ENCODE measurements around the gene SSU72.

SSU72 gene

GRCh38 chr1:1605724-1606123 is 31.1 kb upstream of the SSU72 start:
- Histone ChIP-seq H3F3A (ENCODE audit: insufficient read depth, low read length) (no peaks in the 10 kb centered on the region), H3K79me2 (ENCODE audit: insufficient read depth, low read length) (no peaks in the 10 kb centered on the region), H3K9me3 (ENCODE audit: low read length) (no peaks in the 10 kb centered on the region), H3K27me3 (ENCODE audit: insufficient read depth, low read length) (no peaks in the 10 kb centered on the region), H4K20me1 (ENCODE audit: insufficient read depth, low read length) (no peaks in the 10 kb centered on the region), H3K9me2 (ENCODE audit: low read depth, low read length) (no peaks in the 10 kb centered on the region), H3K4me2 (ENCODE audit: low read length) (no peak overlapping the region), H3K36me3 (ENCODE audit: insufficient read depth, low read length) (no peaks in the 10 kb centered on the region), H3K4me3 (ENCODE audit: low read depth, low read length, poor library complexity, severe bottlenecking) (no peak overlapping the region), H3K4me1 (ENCODE audit: insufficient read depth, low read length, severe bottlenecking) (peaks cover 13% of the 10 kb centered on the region), H2AFZ (ENCODE audit: low read length) (no peak overlapping the region), H3K9ac (ENCODE audit: low read length) (no peak overlapping the region), H3K27ac (ENCODE audit: low read depth, low read length, poor library complexity, severe bottlenecking) (no peak overlapping the region)
- TF ChIP-seq EZH2 (IDR thresholded peaks at IDR 0.05; ENCODE audit: borderline replicate concordance, low read length): no peak
- TF ChIP-seq CTCF (IDR thresholded peaks at IDR 0.05; ENCODE audit: low read length): no peak

GRCh38 chr1:1605034-1605591 is 30.4 kb upstream of the SSU72 start:
- Histone ChIP-seq H3K36me3 (ENCODE audit: insufficient read depth, low read length) (no peaks in the 10 kb centered on the region), H3F3A (ENCODE audit: insufficient read depth, low read length) (no peaks in the 10 kb centered on the region), H3K4me2 (ENCODE audit: low read length) (no peak overlapping the region), H3K27me3 (ENCODE audit: insufficient read depth, low read length) (no peaks in the 10 kb centered on the region), H2AFZ (ENCODE audit: low read length) (no peak overlapping the region), H3K4me1 (ENCODE audit: insufficient read depth, low read length, severe bottlenecking) (peaks cover 13% of the 10 kb centered on the region), H3K27ac (ENCODE audit: low read depth, low read length, poor library complexity, severe bottlenecking) (no peak overlapping the region), H3K9ac (ENCODE audit: low read length) (no peak overlapping the region), H4K20me1 (ENCODE audit: insufficient read depth, low read length) (no peaks in the 10 kb centered on the region), H3K79me2 (ENCODE audit: insufficient read depth, low read length) (no peaks in the 10 kb centered on the region), H3K9me3 (ENCODE audit: low read length) (no peaks in the 10 kb centered on the region), H3K9me2 (ENCODE audit: low read depth, low read length) (no peaks in the 10 kb centered on the region), H3K4me3 (ENCODE audit: low read depth, low read length, poor library complexity, severe bottlenecking) (no peak overlapping the region)
- TF ChIP-seq CTCF (IDR thresholded peaks at IDR 0.05; ENCODE audit: low read length): no peak
- TF ChIP-seq EZH2 (IDR thresholded peaks at IDR 0.05; ENCODE audit: borderline replicate concordance, low read length): no peak

DNA sequence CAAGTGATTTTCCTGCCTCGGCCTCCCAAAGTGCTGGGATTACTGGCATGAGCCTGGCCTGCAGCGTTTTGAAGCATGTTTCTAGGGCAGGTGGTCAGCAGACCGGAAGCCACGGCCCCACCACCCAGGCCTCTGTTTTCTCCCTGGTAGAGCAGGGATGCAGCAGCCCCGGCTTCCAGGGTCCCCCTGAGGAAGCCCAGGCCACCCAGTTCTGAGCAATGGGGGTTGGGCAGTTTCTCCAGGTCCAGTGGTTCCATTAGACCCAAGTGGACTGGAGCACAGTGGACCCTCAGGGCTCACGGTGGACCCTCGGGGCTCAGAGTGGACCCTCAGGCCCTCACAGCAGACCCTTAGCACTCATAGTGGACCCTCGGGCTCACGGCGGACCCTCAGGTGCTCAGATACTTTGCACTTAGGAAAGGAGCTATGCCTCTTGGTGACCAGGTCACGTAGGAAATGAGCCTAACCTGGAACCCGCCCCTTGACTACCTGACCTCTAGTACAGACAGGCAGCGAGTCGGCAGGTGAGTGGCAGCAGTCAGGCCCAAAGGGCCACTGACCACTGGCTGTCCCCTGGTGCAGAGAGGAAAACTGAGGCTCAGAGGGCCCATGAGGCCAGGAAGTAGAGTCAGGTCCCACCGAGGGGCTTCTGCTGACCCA is 29.8 kb upstream of the SSU72 start:
- Histone ChIP-seq H3K9me2 (ENCODE audit: low read depth, low read length) (no peaks in the 10 kb centered on the region), H3K9ac (ENCODE audit: low read length) (no peak overlapping the region), H3F3A (ENCODE audit: insufficient read depth, low read length) (no peaks in the 10 kb centered on the region), H3K36me3 (ENCODE audit: insufficient read depth, low read length) (no peaks in the 10 kb centered on the region), H3K27me3 (ENCODE audit: insufficient read depth, low read length) (no peaks in the 10 kb centered on the region), H3K27ac (ENCODE audit: low read depth, low read length, poor library complexity, severe bottlenecking) (no peak overlapping the region), H4K20me1 (ENCODE audit: insufficient read depth, low read length) (no peaks in the 10 kb centered on the region), H3K79me2 (ENCODE audit: insufficient read depth, low read length) (no peaks in the 10 kb centered on the region), H2AFZ (ENCODE audit: low read length) (no peak overlapping the region), H3K4me1 (ENCODE audit: insufficient read depth, low read length, severe bottlenecking) (peaks cover 9% of the 10 kb centered on the region), H3K9me3 (ENCODE audit: low read length) (no peaks in the 10 kb centered on the region), H3K4me2 (ENCODE audit: low read length) (no peak overlapping the region), H3K4me3 (ENCODE audit: low read depth, low read length, poor library complexity, severe bottlenecking) (no peak overlapping the region)
- TF ChIP-seq CTCF (IDR thresholded peaks at IDR 0.05; ENCODE audit: low read length) (no peak), EZH2 (IDR thresholded peaks at IDR 0.05; ENCODE audit: borderline replicate concordance, low read length) (no peak)

All from OCI-LY1 (cell line).